ENCODE measurements around the gene LRMDA.

LRMDA gene

DNA sequence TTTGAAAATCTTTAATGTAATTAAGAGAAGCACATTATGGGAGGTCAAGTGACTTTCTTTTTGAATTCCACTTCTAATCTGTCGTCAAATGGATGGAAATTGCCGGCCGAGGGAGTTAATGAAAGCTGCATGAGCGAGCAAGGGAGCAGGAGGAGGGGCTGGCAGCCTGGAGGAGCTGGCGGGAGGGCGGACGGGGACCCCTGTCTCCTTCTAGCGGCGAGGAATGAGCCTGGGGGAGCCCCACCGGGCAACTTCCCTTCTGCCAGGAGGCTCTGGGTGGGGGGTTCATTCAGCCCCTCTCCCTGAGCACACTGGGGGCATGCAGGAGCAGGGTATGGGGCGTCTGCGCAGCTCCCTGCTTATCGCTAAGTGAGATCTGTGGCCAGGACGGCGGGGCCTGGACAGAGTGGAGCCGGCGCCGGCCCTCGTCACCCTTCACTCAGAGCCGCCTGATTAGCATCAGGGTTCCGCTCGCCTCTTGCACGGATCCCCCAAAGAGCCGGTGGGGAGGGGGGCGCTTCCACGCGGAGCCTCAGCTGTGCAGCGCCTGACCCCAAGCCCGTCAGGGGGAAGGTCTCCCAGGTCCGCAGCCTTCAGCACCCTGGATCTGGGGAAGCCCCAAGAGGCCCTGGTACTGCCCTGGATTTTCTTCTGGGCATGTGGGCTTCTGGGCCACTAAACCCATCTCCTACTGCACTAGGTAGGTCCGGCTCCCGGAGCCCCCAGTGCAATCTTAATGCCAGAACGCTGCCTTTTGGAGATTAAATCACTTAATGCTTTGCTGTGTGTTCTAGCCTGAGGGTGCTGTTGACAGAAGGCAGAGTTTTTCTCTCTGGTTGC, 680.8 kb downstream of the LRMDA start:
- H3K4me3 ChIP-seq (ENCODE audit: low read depth, low read length) = no peak overlapping the region
- no peak for DNase-seq (ENCODE audit: low read depth)
- no peak for TF ChIP-seq CTCF (IDR thresholded peaks at IDR 0.05; ENCODE audit: low read depth, low read length, missing control alignments)

DNA sequence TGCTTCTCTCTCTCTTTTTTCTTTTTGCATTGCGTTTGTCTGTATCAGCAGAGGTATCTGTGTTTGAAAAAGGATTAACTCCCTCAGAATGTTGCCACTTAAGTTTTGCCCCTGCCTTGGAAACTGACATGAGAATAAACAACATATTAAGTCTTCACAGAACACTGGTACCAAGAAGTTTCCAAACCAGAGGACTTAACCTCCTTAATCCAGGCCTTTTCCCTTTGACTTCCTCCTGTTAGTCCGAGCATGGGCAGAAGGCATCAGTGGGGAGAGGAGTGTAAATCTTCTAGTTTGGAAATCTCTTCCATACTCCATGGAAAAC, 681.4 kb downstream of the LRMDA start:
- DNase-seq (ENCODE audit: low read depth) = no peak
- no peak overlapping the region for H3K4me3 ChIP-seq (ENCODE audit: low read depth, low read length)
- TF ChIP-seq CTCF (IDR thresholded peaks at IDR 0.05; ENCODE audit: low read depth, low read length, missing control alignments) = no peak

DNA sequence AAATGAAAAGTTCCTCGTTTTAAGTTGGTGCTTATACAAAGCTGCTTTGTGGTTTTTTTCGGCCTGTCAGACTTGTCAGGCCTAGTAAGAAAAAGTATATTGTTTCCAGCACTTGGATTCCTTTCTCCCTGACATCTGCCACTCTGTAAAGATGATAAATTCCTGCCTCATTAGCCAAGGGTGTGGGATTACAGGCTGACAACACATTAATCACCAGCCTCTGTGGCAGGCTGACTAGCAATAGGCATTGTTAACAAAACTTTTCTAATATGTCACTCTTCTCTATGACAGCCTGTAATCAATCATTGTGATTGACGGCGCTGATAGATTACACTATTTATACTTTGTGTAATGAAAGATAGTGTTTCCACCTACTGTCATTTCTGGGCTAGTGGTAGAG, 682.5 kb downstream of the LRMDA start:
- no peak for TF ChIP-seq CTCF (IDR thresholded peaks at IDR 0.05; ENCODE audit: low read depth, low read length, missing control alignments)
- H3K4me3 ChIP-seq (ENCODE audit: low read depth, low read length) = no peak overlapping the region
- DNase-seq (ENCODE audit: low read depth) = no peak

GRCh38 chr10:76114581-76115001, 683.2 kb downstream of the LRMDA start:
- no peak for DNase-seq (ENCODE audit: low read depth)
- no peak overlapping the region for H3K4me3 ChIP-seq (ENCODE audit: low read depth, low read length)
- no peak for TF ChIP-seq CTCF (IDR thresholded peaks at IDR 0.05; ENCODE audit: low read depth, low read length, missing control alignments)

GRCh38 chr10:76115131-76115470, 683.7 kb downstream of the LRMDA start:
- no peak for TF ChIP-seq CTCF (IDR thresholded peaks at IDR 0.05; ENCODE audit: low read depth, low read length, missing control alignments)
- DNase-seq (ENCODE audit: low read depth) = no peak
- no peak overlapping the region for H3K4me3 ChIP-seq (ENCODE audit: low read depth, low read length)

- no peak for DNase-seq (ENCODE audit: low read depth)
- no peak overlapping the region for H3K4me3 ChIP-seq (ENCODE audit: low read depth, low read length)
- TF ChIP-seq CTCF (IDR thresholded peaks at IDR 0.05; ENCODE audit: low read depth, low read length, missing control alignments) = no peak
Measured at GRCh38 chr10:76115471-76116155, 684.2 kb downstream of the LRMDA start.

- no peak for TF ChIP-seq CTCF (IDR thresholded peaks at IDR 0.05; ENCODE audit: low read depth, low read length, missing control alignments)
- H3K4me3 ChIP-seq (ENCODE audit: low read depth, low read length) = no peak overlapping the region
- no peak for DNase-seq (ENCODE audit: low read depth)
Measured at GRCh38 chr10:76116523-76116922, 685.1 kb downstream of the LRMDA start.
